Stimulated activated naive CD8-positive, alpha-beta T cell treated with anti-CD3 and anti-CD28 coated beads, Interleukin-15, Interleukin-2, amounts not matched to agents 100 ng/mL and 50 ng/mL, for 24 hours (primary cell): ENCODE results near the gene CD82.
"Not testable (repeated sequence)": the region's sequence is repeated elsewhere in the genome, so short reads cannot be mapped to it uniquely, and the experiment has no call there.

Experiments used
- H3K27ac Mint-ChIP-seq: one replicate; pipeline ENCODE4 v1.8.0; 2021; ENCODE audit warnings: mild to moderate bottlenecking, mixed read lengths
- H3K27me3 Mint-ChIP-seq: one replicate; pipeline ENCODE4 v1.8.0; 2021; ENCODE audit warnings: mixed read lengths
- H3K36me3 Mint-ChIP-seq: one replicate; pipeline ENCODE4 v1.8.0; 2021; ENCODE audit warnings: low read depth, mixed read lengths
- H3K4me1 Mint-ChIP-seq: one replicate; pipeline ENCODE4 v1.8.0; 2021; ENCODE audit warnings: low read depth, mixed read lengths
- H3K4me3 Mint-ChIP-seq: one replicate; pipeline ENCODE4 v1.8.0; 2021; ENCODE audit warnings: mild to moderate bottlenecking, mixed read lengths
- H3K9me3 Mint-ChIP-seq: one replicate; pipeline ENCODE4 v1.8.0; 2021; ENCODE audit warnings: mixed read lengths

CD82 gene

GRCh38 chr11:44529895-44530412 lies 35.5 kb upstream of the CD82 start:
- Mint-ChIP-seq H3K9me3 (no peaks in the 10 kb centered on the region), H3K27me3 (peaks cover 4% of the 10 kb centered on the region), H3K27ac (peak overlapping the region; percentile 64), H3K4me1 (peaks cover 27% of the 10 kb centered on the region), H3K36me3 (no peaks in the 10 kb centered on the region), H3K4me3 (no peak overlapping the region)

GRCh38 chr11:44530413-44531115 lies 34.9 kb upstream of the CD82 start:
- H3K4me3 Mint-ChIP-seq = peak overlapping the region; percentile 17
- peaks cover under 1% of the 10 kb centered on the region for H3K27me3 Mint-ChIP-seq
- H3K27ac Mint-ChIP-seq = peak overlapping the region; percentile 76
- no peaks in the 10 kb centered on the region for H3K36me3 Mint-ChIP-seq
- no peaks in the 10 kb centered on the region for H3K9me3 Mint-ChIP-seq
- peaks cover 27% of the 10 kb centered on the region for H3K4me1 Mint-ChIP-seq

GRCh38 chr11:44531116-44531504 lies 34.4 kb upstream of the CD82 start:
- H3K4me1 Mint-ChIP-seq = peaks cover 27% of the 10 kb centered on the region
- peak overlapping the region; percentile 76 for H3K27ac Mint-ChIP-seq
- no peaks in the 10 kb centered on the region for H3K36me3 Mint-ChIP-seq
- H3K9me3 Mint-ChIP-seq = no peaks in the 10 kb centered on the region
- H3K27me3 Mint-ChIP-seq = no peaks in the 10 kb centered on the region
- H3K4me3 Mint-ChIP-seq = no peak overlapping the region

GRCh38 chr11:44531636-44532035 lies 33.8 kb upstream of the CD82 start:
- H3K27me3 Mint-ChIP-seq = no peaks in the 10 kb centered on the region
- H3K4me3 Mint-ChIP-seq = no peak overlapping the region
- peaks cover 27% of the 10 kb centered on the region for H3K4me1 Mint-ChIP-seq
- H3K9me3 Mint-ChIP-seq = no peaks in the 10 kb centered on the region
- no peak overlapping the region for H3K27ac Mint-ChIP-seq
- H3K36me3 Mint-ChIP-seq = no peaks in the 10 kb centered on the region

- H3K36me3 Mint-ChIP-seq = no peaks in the 10 kb centered on the region
- H3K4me1 Mint-ChIP-seq = peaks cover 21% of the 10 kb centered on the region
- no peaks in the 10 kb centered on the region for H3K27me3 Mint-ChIP-seq
- H3K9me3 Mint-ChIP-seq = no peaks in the 10 kb centered on the region
- no peak overlapping the region for H3K4me3 Mint-ChIP-seq
- H3K27ac Mint-ChIP-seq = no peak overlapping the region
Observed at GRCh38 chr11:44532809-44533208, 32.7 kb upstream of the CD82 start.

GRCh38 chr11:44533921-44534711 lies 31.3 kb upstream of the CD82 start:
- no peaks in the 10 kb centered on the region for H3K27me3 Mint-ChIP-seq
- no peaks in the 10 kb centered on the region for H3K36me3 Mint-ChIP-seq
- no peak overlapping the region for H3K4me3 Mint-ChIP-seq
- no peaks in the 10 kb centered on the region for H3K9me3 Mint-ChIP-seq
- peaks cover 21% of the 10 kb centered on the region for H3K4me1 Mint-ChIP-seq
- H3K27ac Mint-ChIP-seq = no peak overlapping the region

- Mint-ChIP-seq H3K9me3 (no peaks in the 10 kb centered on the region), H3K4me1 (peaks cover 14% of the 10 kb centered on the region), H3K27me3 (no peaks in the 10 kb centered on the region), H3K27ac (no peak overlapping the region), H3K4me3 (no peak overlapping the region), H3K36me3 (no peaks in the 10 kb centered on the region)
Observed at GRCh38 chr11:44535191-44535980, 30.1 kb upstream of the CD82 start.

- Mint-ChIP-seq H3K9me3 (no peaks in the 10 kb centered on the region), H3K27me3 (no peaks in the 10 kb centered on the region), H3K36me3 (no peaks in the 10 kb centered on the region), H3K27ac (no peak overlapping the region), H3K4me3 (no peak overlapping the region), H3K4me1 (no peaks in the 10 kb centered on the region)
Observed at GRCh38 chr11:44536788-44537516, 28.5 kb upstream of the CD82 start.

- Mint-ChIP-seq H3K9me3 (no peaks in the 10 kb centered on the region), H3K4me1 (no peaks in the 10 kb centered on the region), H3K27me3 (no peaks in the 10 kb centered on the region), H3K27ac (no peak overlapping the region), H3K36me3 (no peaks in the 10 kb centered on the region), H3K4me3 (no peak overlapping the region)
Observed at GRCh38 chr11:44537679-44538078, 27.8 kb upstream of the CD82 start.

GRCh38 chr11:44538375-44539054 lies 26.9 kb upstream of the CD82 start:
- Mint-ChIP-seq H3K4me1 (no peaks in the 10 kb centered on the region), H3K27ac (no peak overlapping the region), H3K27me3 (no peaks in the 10 kb centered on the region), H3K4me3 (no peak overlapping the region), H3K36me3 (no peaks in the 10 kb centered on the region), H3K9me3 (no peaks in the 10 kb centered on the region)

GRCh38 chr11:44539971-44540370 lies 25.5 kb upstream of the CD82 start:
- no peak overlapping the region for H3K27ac Mint-ChIP-seq
- no peaks in the 10 kb centered on the region for H3K36me3 Mint-ChIP-seq
- H3K4me1 Mint-ChIP-seq = no peaks in the 10 kb centered on the region
- no peaks in the 10 kb centered on the region for H3K27me3 Mint-ChIP-seq
- no peaks in the 10 kb centered on the region for H3K9me3 Mint-ChIP-seq
- H3K4me3 Mint-ChIP-seq = no peak overlapping the region

GRCh38 chr11:44540667-44541066 lies 24.8 kb upstream of the CD82 start:
- Mint-ChIP-seq H3K4me1 (no peaks in the 10 kb centered on the region), H3K27me3 (no peaks in the 10 kb centered on the region), H3K9me3 (no peaks in the 10 kb centered on the region), H3K4me3 (no peak overlapping the region), H3K27ac (no peak overlapping the region), H3K36me3 (no peaks in the 10 kb centered on the region)

- Mint-ChIP-seq H3K27me3 (no peaks in the 10 kb centered on the region), H3K4me1 (no peaks in the 10 kb centered on the region), H3K9me3 (no peaks in the 10 kb centered on the region), H3K27ac (no peak overlapping the region), H3K36me3 (no peaks in the 10 kb centered on the region), H3K4me3 (no peak overlapping the region)
Observed at GRCh38 chr11:44542372-44542771, 23.1 kb upstream of the CD82 start.

GRCh38 chr11:44546984-44547383 lies 18.5 kb upstream of the CD82 start:
- H3K4me3 Mint-ChIP-seq, H3K4me1 Mint-ChIP-seq, H3K27me3 Mint-ChIP-seq, H3K36me3 Mint-ChIP-seq, H3K27ac Mint-ChIP-seq, H3K9me3 Mint-ChIP-seq: not testable (repeated sequence)
